Astrocyte (in vitro differentiated cells and primary cell): ENCODE measurements around the gene USP3.

Source experiments
- CTCF ChIP-seq: IDR thresholded peaks from 2 replicates; pipeline ENCODE4 v1.5.1; 2011; ENCODE audit warnings: low read depth, mild to moderate bottlenecking, inconsistent platforms, low read length, moderate library complexity; ENCODE audit not compliant: insufficient read depth
- EZH2 ChIP-seq: IDR thresholded peaks from 2 replicates; pipeline ENCODE4 v1.6.1; 2012; ENCODE audit warnings: mild to moderate bottlenecking, low read length, inconsistent platforms; ENCODE audit not compliant: insufficient read depth

- no peak for TF ChIP-seq CTCF
- no peak for TF ChIP-seq EZH2
These were observed 27.9 kb downstream of the USP3 start for GRCh38 chr15:63532307-63532744.
